Heart right ventricle (tissue), 16 donors: ENCODE results near the gene SHISAL2B. TPM values are rescaled to one million over a fixed set of nuclear protein-coding genes. Genes with fewer than 3 reads are reported as not detected.
"Not testable (repeated sequence)": the region's sequence is repeated elsewhere in the genome, so short reads cannot be mapped to it uniquely, and the experiment has no call there.

Experiments used
- ATAC-seq, 8 donors: fragments of 200-7000 bp; cut with Tn5 transposase; one replicate each; pipeline ENCODE4 v1.9.1; 2020; ENCODE audit warnings: mild to moderate bottlenecking in 8 of 8, moderate library complexity in 8 of 8, moderate number of reproducible peaks in 1 of 8
- DNase-seq, 2 donors: peaks; one replicate each; pipeline ENCODE4 v3.0.0-alpha.2; 2020
- H3K27ac ChIP-seq, 10 donors: fragments of 200-600 bp; sonication (generic) in 2 of 10; one replicate each; pipeline versions ENCODE4 v1.5.0 to v1.8.0; 2020 to 2022; ENCODE audit warnings: mild to moderate bottlenecking in 3 of 10
- H3K27me3 ChIP-seq, 7 donors: fragments of 200-600 bp; one replicate each; pipeline ENCODE4 v1.8.0; 2021 to 2022; ENCODE audit warnings: mild to moderate bottlenecking in 2 of 7
- H3K36me3 ChIP-seq, 9 donors: fragments of 200-600 bp; sonication (generic) in 1 of 9; one replicate each; pipeline versions ENCODE4 v1.5.0 to v1.8.0; 2020 to 2022; ENCODE audit warnings: mild to moderate bottlenecking in 2 of 9
- H3K4me1 ChIP-seq, 9 donors: fragments of 200-600 bp; sonication (generic) in 1 of 9; one replicate each; pipeline versions ENCODE4 v1.5.0 to v1.8.0; 2020 to 2022; ENCODE audit warnings: mild to moderate bottlenecking in 4 of 9
- H3K4me3 ChIP-seq, 10 donors: fragments of 200-600 bp; sonication (generic) in 2 of 10; one replicate each; pipeline versions ENCODE4 v1.5.0 to v1.8.0; 2020 to 2022; ENCODE audit warnings: mild to moderate bottlenecking in 7 of 10, moderate library complexity in 2 of 10
- H3K9me3 ChIP-seq, 11 donors: fragments of 200-600 bp in 10 of 11; sonication (generic) in 2 of 11; one replicate each; pipeline versions ENCODE4 v1.5.0 to v1.8.0; 2013 to 2022; ENCODE audit warnings: mild to moderate bottlenecking in 2 of 11, control low read depth in 1 of 11, moderate library complexity in 1 of 11
- WGBS, 2 donors: extraction: QIAGEN DNeasy Blood & Tissue Kit; methylation state at CpG; one replicate each; pipeline ENCODE4 v1.1.7; 2013; ENCODE audit warnings: inconsistent platforms in 1 of 2; 5-methylcytosine and 5-hydroxymethylcytosine counted together
- intact Hi-C, 10 donors: fragments of 100-400 bp; cut with DNase I; formaldehyde crosslinking; loops; one replicate each; pipeline versions ENCODE4 v1.11.1 to v1.14.2; 2022
- polyA plus RNA-seq, 2 donors: library from polyadenylated mRNA; stranded (reverse); fragments of 200-250 nt; gene quantifications; one replicate each; pipeline ENCODE4 v1.2.3, GENCODE V29; 2013
- total RNA-seq, 10 donors: library from RNA; stranded (reverse); fragmentation: NEBNext Ultra II Directional in 3 of 10; extraction: Animal tissue kit (Norgen Biotek cat#: 25700) in 3 of 10; gene quantifications; one replicate each; pipeline versions ENCODE4 v1.2.1 to v1.2.4, GENCODE V29; 2021 to 2023
- TF ChIP-seq, protein P1 (sequence below), 9 donors: fragments of 200-600 bp; sonication (generic) in 2 of 9; IDR thresholded peaks; one replicate each; pipeline versions ENCODE4 v1.5.0 to v1.8.0; 2021 to 2022; ENCODE audit warnings: antibody characterized with exemption in 9 of 9, mild to moderate bottlenecking in 5 of 9, moderate library complexity in 1 of 9
- donor health status: Arrhythmogenic right ventricular cardiomyopathy.
- donor health status: ischemic (EF 13 %, LVEDD 7.1; RV severe dilation, severe dysfunction).
- donor health status: healthy with polysubstance abuse.
- donor health status: DM: no; HTN: yes; CAD: no.
- donor health status: DM: no; HTN: no; CAD: no.
- donor health status: ischemic (EF 25% LVEDD 6.9; RV normal size, moderate dysfunction).
- donor health status: ischemic (EF 25% LVEDD 5.7; RV mildly dilated, moderate dysfunction).
- donor health status: healthy.
- donor health status: DM: yes; HTN: yes; CAD: no.
- donor health status: Ischemic cardiomyopathy.
- donor health status: ischemic (EF 35%, LVEDD 5.7; RV mildly dilated, moderate dysfunction).
- donor health status: nonischemic (EF 11% LVEDD 7.7; RV severe dilation, severe dysfunction).
- donor health status: DM: yes; HTN: yes; CAD: no.
- donor health status: PGD.
- donor health status: ischemic (EF 29% LVEDD 5.4; RV normal size, mild dysfunction).
- donor health status: nonischemic (EF 23%, LVEDD 6.1; RV moderate dilation, normal function).

SHISAL2B gene
- total and polyA plus RNA-seq, 12 donors: not detected

- TF ChIP-seq, protein P1, sequence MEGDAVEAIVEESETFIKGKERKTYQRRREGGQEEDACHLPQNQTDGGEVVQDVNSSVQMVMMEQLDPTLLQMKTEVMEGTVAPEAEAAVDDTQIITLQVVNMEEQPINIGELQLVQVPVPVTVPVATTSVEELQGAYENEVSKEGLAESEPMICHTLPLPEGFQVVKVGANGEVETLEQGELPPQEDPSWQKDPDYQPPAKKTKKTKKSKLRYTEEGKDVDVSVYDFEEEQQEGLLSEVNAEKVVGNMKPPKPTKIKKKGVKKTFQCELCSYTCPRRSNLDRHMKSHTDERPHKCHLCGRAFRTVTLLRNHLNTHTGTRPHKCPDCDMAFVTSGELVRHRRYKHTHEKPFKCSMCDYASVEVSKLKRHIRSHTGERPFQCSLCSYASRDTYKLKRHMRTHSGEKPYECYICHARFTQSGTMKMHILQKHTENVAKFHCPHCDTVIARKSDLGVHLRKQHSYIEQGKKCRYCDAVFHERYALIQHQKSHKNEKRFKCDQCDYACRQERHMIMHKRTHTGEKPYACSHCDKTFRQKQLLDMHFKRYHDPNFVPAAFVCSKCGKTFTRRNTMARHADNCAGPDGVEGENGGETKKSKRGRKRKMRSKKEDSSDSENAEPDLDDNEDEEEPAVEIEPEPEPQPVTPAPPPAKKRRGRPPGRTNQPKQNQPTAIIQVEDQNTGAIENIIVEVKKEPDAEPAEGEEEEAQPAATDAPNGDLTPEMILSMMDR (IDR thresholded peaks at IDR 0.05): no peak
- H3K4me3 ChIP-seq: no peak overlapping the region
- peaks cover 0 to 11% (median 0%) of the 10 kb centered on the region in 11 donors for H3K9me3 ChIP-seq
- intact Hi-C loops: no loop called here
- H3K4me1 ChIP-seq: no peaks in the 10 kb centered on the region
- ATAC-seq (no peak), DNase-seq (no peak)
- H3K36me3 ChIP-seq: no peaks in the 10 kb centered on the region
- no peak overlapping the region for H3K27ac ChIP-seq
- H3K27me3 ChIP-seq: no peaks in the 10 kb centered on the region
- 89 to 94% methylated on average over 3 of the region's 3 CpGs for WGBS, 2 donors
Observed at GRCh38 chr5:64653766-64654560, 36.3 kb upstream of the SHISAL2B start.

GRCh38 chr5:64654561-64654938 lies 35.8 kb upstream of the SHISAL2B start:
- no peak for DNase-seq
- intact Hi-C loops: no loop called here
- ATAC-seq: no peak
- no peaks in the 10 kb centered on the region for H3K36me3 ChIP-seq
- H3K4me1 ChIP-seq: no peaks in the 10 kb centered on the region
- peaks cover 0 to 5% (median 0%) of the 10 kb centered on the region in 7 donors for H3K27me3 ChIP-seq
- WGBS, 2 donors: 85 to 89% methylated on average over 2 of the region's 2 CpGs
- no peak overlapping the region for H3K27ac ChIP-seq
- H3K4me3 ChIP-seq: no peak overlapping the region
- H3K9me3 ChIP-seq: peaks cover 0 to 11% (median 0%) of the 10 kb centered on the region in 11 donors
- TF ChIP-seq, protein P1 (IDR thresholded peaks at IDR 0.05): no peak

- H3K27ac ChIP-seq: no peak overlapping the region
- no peak for ATAC-seq
- H3K4me3 ChIP-seq: no peak overlapping the region
- TF ChIP-seq, protein P1 (IDR thresholded peaks at IDR 0.05): no peak
- H3K27me3 ChIP-seq: peaks cover 0 to 9% (median under 1%) of the 10 kb centered on the region in 7 donors
- no peak for DNase-seq
- no peaks in the 10 kb centered on the region for H3K36me3 ChIP-seq
- intact Hi-C loops: no loop called here
- H3K4me1 ChIP-seq: no peaks in the 10 kb centered on the region
- 72 to 75% methylated on average over 1 of the region's 1 CpG for WGBS, 2 donors
- H3K9me3 ChIP-seq: peaks cover 0 to 11% (median 0%) of the 10 kb centered on the region in 11 donors
Observed at GRCh38 chr5:64655596-64655995, 34.7 kb upstream of the SHISAL2B start.

- DNase-seq (no peak), ATAC-seq (no peak)
- TF ChIP-seq, protein P1 (IDR thresholded peaks at IDR 0.05): no peak
- H3K36me3 ChIP-seq: no peaks in the 10 kb centered on the region
- 53 to 64% methylated on average over 3 of the region's 3 CpGs for WGBS, 2 donors
- H3K27me3 ChIP-seq: peaks cover 0 to 37% (median 11%) of the 10 kb centered on the region in 7 donors
- no peak overlapping the region for H3K27ac ChIP-seq
- intact Hi-C loops: no loop called here
- H3K4me3 ChIP-seq: no peak overlapping the region
- peaks cover 0 to 11% (median 0%) of the 10 kb centered on the region in 11 donors for H3K9me3 ChIP-seq
- no peaks in the 10 kb centered on the region for H3K4me1 ChIP-seq
Observed at GRCh38 chr5:64659289-64659688, 31.0 kb upstream of the SHISAL2B start.

DNA sequence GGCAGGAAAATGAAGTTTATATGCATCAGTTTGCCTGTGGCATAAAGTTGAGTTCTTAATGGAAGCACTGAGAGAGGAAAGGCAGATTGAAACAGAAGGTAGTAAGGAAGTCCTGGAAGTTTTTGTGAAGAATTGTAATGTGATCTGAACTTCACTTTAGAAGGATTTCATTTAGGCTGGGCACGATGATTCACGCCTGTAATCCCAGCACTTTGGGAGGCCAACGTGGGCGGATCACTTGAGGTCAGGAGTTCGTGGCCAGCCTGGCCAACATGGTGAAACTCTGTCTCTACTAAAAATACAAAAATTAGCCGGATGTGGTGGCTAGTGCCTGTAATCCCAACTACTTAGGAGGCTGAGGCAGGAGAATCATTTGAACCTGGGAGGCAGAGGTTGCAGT lies 27.1 kb upstream of the SHISAL2B start:
- intact Hi-C loops, H3K9me3 ChIP-seq, H3K27ac ChIP-seq, H3K36me3 ChIP-seq, H3K4me1 ChIP-seq, DNase-seq, H3K4me3 ChIP-seq, ATAC-seq: not testable (repeated sequence)
- WGBS, 2 donors: 69 to 82% methylated on average over 6 of the region's 6 CpGs
- H3K27me3 ChIP-seq: peaks cover 0 to 37% (median 11%) of the 10 kb centered on the region in 7 donors
